ENCODE data around the gene GPHN. TPM values are rescaled to one million over a fixed set of nuclear protein-coding genes. Genes with fewer than 3 reads are reported as not detected.
A peak's percentile ranks its signal among the peaks of the same experiment; 100 is the strongest.

GPHN gene
- total and polyA plus RNA-seq, 11 donors = 15.2 to 37.1 (median 30.1) TPM

DNA sequence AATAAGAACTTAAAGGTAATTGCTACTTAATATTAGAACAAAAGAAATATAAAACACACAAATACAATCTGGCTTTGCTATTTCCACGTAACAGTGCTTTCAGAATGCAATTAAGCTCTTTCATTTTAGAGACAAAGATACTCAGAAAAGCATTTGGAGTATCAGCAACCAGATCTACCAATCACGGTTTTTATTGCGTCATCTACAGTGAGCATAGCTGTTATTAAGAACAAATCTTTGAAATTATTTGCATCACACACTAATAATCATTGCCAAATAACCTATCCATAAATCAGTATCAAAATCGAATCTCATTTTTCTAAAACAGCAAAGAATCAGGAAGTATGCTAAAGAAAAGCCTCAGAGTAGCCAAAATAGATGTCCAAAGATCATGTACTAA lies 654.4 kb downstream of the GPHN start:
- no peaks in the 10 kb centered on the region for H3K27me3 ChIP-seq
- WGBS, 4 donors = 87 to 94% (median 91%) methylated on average over 4 of the region's 4 CpGs
- no peak overlapping the region for H3K27ac ChIP-seq
- no peak for ATAC-seq
- H3K4me3 ChIP-seq = no peak overlapping the region
- no peaks in the 10 kb centered on the region for H3K4me1 ChIP-seq
- no peak for DNase-seq
- H3K36me3 ChIP-seq = peaks cover 0 to 9% (median 0%) of the 10 kb centered on the region in 9 donors
- intact Hi-C loops (cut with DNase I) = no loop called here
- no peak for TF ChIP-seq POLR2A (IDR thresholded peaks at IDR 0.05)
- TF ChIP-seq, protein P1, sequence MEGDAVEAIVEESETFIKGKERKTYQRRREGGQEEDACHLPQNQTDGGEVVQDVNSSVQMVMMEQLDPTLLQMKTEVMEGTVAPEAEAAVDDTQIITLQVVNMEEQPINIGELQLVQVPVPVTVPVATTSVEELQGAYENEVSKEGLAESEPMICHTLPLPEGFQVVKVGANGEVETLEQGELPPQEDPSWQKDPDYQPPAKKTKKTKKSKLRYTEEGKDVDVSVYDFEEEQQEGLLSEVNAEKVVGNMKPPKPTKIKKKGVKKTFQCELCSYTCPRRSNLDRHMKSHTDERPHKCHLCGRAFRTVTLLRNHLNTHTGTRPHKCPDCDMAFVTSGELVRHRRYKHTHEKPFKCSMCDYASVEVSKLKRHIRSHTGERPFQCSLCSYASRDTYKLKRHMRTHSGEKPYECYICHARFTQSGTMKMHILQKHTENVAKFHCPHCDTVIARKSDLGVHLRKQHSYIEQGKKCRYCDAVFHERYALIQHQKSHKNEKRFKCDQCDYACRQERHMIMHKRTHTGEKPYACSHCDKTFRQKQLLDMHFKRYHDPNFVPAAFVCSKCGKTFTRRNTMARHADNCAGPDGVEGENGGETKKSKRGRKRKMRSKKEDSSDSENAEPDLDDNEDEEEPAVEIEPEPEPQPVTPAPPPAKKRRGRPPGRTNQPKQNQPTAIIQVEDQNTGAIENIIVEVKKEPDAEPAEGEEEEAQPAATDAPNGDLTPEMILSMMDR (IDR thresholded peaks at IDR 0.05) = no peak
- H3K9me3 ChIP-seq = no peaks in the 10 kb centered on the region

DNA sequence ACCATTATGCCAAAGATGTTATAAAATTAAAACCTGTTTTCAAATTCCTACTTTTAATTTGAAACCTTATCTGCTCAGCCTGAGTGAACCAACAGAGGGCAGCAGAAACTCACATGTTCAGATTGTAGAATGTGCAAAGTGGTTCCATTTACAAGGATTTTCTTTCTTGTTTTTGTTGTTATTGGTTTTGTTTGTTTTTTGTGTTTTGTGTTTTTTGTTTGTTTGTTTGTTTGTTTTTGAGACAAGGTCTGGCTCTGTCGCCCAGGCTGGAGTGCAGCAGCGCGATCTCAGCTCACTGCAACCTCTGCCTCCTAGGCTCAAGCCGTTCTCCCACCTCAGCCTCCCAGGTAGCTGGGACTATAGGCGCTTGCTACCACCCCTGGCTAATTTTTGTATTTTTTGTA lies 658.5 kb downstream of the GPHN start:
- H3K4me1 ChIP-seq = no peaks in the 10 kb centered on the region
- no peaks in the 10 kb centered on the region for H3K9me3 ChIP-seq
- 84 to 90% (median 88%) methylated on average over 5 of the region's 5 CpGs for WGBS, 4 donors
- H3K27ac ChIP-seq = no peak overlapping the region
- H3K4me3 ChIP-seq = no peak overlapping the region
- no peak for DNase-seq
- intact Hi-C loops (cut with DNase I) = loop anchor here in 9 of 10 donors (1.0 to 2.0 kb wide), 4 partner anchors 116 to 120 kb away; no protein-coding TSS in a partner anchor
- ATAC-seq = no peak
- no peaks in the 10 kb centered on the region for H3K27me3 ChIP-seq
- TF ChIP-seq, protein P1 (IDR thresholded peaks at IDR 0.05) = peak; percentile 56 to 89 (median 72)
- TF ChIP-seq POLR2A (IDR thresholded peaks at IDR 0.05) = no peak
- peaks cover 0 to 28% (median 15%) of the 10 kb centered on the region in 9 donors for H3K36me3 ChIP-seq

GRCh38 chr14:67167420-67168109 lies 659.6 kb downstream of the GPHN start:
- WGBS, 4 donors = 92 to 95% (median 95%) methylated on average over 2 of the region's 2 CpGs
- intact Hi-C loops (cut with DNase I) = loop anchor here in 9 of 10 donors (2.0 kb wide), 3 partner anchors 115 to 119 kb away; no protein-coding TSS in a partner anchor
- H3K4me1 ChIP-seq = no peaks in the 10 kb centered on the region
- ATAC-seq (no peak), DNase-seq (no peak)
- H3K4me3 ChIP-seq = no peak overlapping the region
- TF ChIP-seq POLR2A (IDR thresholded peaks at IDR 0.05) = no peak
- TF ChIP-seq, protein P1 (IDR thresholded peaks at IDR 0.05) = no peak
- no peaks in the 10 kb centered on the region for H3K27me3 ChIP-seq
- H3K27ac ChIP-seq = no peak overlapping the region
- peaks cover 0 to 34% (median 17%) of the 10 kb centered on the region in 9 donors for H3K36me3 ChIP-seq
- peaks cover 0 to 3% (median 0%) of the 10 kb centered on the region in 12 donors for H3K9me3 ChIP-seq

DNA sequence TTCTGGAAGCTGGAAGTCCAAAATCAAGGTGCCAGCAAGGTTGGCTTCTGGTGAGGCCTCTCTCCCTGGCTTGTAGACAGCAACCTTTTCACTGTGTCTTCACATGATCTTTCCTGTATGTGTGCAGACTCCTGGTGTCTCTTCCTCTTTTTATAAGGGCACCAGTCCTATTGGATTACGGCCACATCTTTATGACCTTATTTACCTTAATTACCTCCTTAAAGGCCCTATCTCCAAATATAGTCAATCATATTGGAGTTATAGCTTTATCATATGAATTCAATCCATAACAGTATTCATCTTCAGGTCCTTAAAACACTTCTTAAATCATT lies 660.1 kb downstream of the GPHN start:
- ATAC-seq = no peak
- H3K9me3 ChIP-seq = peaks cover 0 to 8% (median 1%) of the 10 kb centered on the region in 12 donors
- intact Hi-C loops (cut with DNase I) = loop anchor here in 1 of 10 donors (2.0 kb wide), 1 partner anchor 117 kb away; no protein-coding TSS in a partner anchor
- H3K36me3 ChIP-seq = peaks cover 0 to 34% (median 17%) of the 10 kb centered on the region in 9 donors
- no peak for DNase-seq
- no peak overlapping the region for H3K4me3 ChIP-seq
- H3K27ac ChIP-seq = no peak overlapping the region
- 93 to 96% (median 95%) methylated on average over 1 of the region's 1 CpG for WGBS, 4 donors
- H3K4me1 ChIP-seq = no peaks in the 10 kb centered on the region
- H3K27me3 ChIP-seq = no peaks in the 10 kb centered on the region
- no peak for TF ChIP-seq POLR2A (IDR thresholded peaks at IDR 0.05)
- TF ChIP-seq, protein P1 (IDR thresholded peaks at IDR 0.05) = no peak

Data from heart left ventricle (tissue), 16 donors.